Measurements from ENCODE around the gene CHN2.

The CHN2 gene

GRCh38 chr7:29434380-29434768 lies 239.8 kb downstream of the CHN2 start:
- no peak for DNase-seq (ENCODE audit: low read depth)

DNA sequence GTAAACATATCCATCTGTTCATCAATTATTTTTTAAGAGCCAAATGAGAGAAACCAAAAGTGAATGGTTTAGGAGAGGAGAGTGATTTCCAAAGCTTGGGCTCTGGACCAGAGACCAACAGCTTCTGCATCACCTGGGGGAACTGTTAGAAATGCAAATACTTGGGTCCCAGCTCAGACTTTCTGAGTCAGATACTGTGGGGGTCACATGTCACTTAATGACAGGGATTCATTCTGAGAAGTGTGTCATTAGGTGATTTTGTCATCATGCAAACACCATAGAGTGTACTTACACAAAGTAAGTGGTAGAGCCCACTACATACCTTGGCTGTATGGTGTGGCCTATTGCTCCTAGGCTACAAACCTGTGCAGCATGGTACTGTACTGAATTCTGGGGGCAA lies 240.6 kb downstream of the CHN2 start:
- DNase-seq (ENCODE audit: low read depth) = no peak

DNA sequence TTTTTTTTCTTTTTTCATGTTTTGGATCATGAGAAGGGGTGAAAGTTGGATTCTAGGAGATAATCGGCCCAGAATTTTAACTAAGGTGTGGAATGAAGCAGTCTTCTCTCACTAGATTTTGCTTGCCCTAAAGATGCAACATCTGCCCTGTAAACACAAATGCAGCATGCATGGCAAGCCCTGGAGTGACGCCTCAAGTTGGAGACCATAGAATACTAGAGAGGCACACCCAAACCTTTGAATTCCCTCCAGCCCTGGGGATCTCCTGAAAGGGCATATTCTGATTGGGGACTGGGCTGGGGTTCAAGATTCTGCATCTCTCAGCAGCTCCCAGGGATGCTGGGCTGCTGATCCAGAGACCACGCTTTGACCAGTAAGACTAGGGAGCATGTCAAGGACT lies 241.3 kb downstream of the CHN2 start:
- DNase-seq (ENCODE audit: low read depth) = no peak

- peak; percentile 6 for DNase-seq (ENCODE audit: low read depth)
These were observed 247.6 kb downstream of the CHN2 start for GRCh38 chr7:29442146-29442545.

DNA sequence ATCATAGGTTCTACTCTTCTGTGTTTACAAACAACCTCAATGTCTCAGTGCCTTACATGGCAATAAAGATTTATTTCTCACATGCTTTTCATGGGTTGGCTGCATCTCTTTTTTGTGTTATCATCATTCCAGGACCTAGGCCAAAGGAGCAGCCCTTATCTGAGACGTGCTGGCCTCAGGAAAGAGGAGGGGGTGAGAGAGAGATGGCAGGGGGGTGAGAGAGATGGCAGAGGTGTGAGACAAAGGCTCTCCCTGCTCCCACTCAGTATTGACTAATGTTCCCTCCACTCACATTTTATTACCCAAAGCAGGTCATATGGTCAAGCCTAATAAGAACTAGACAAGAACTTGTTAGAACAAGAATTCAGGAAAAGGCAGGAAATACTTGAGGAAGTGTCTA lies 249.0 kb downstream of the CHN2 start:
- DNase-seq (ENCODE audit: low read depth) = no peak

DNA sequence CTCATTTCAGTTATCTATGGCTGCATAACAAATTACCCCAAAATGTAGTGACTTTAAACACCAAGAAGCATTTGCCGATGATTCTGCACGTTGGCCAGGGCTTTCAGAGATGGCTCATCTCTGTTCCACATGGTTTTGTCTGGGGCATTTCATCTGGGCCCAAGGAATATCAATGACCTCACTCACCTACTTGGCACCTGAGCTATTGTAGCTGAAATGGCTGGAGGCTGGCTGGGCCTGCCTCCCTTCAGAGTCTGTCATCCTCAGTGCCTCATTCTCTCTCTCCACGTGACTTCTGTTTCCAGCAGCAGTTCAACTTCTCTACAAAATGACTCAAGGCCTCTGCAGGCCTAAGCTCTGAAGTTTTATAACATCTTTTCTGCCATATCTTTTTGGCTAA lies 249.7 kb downstream of the CHN2 start:
- no peak for DNase-seq (ENCODE audit: low read depth)

DNA sequence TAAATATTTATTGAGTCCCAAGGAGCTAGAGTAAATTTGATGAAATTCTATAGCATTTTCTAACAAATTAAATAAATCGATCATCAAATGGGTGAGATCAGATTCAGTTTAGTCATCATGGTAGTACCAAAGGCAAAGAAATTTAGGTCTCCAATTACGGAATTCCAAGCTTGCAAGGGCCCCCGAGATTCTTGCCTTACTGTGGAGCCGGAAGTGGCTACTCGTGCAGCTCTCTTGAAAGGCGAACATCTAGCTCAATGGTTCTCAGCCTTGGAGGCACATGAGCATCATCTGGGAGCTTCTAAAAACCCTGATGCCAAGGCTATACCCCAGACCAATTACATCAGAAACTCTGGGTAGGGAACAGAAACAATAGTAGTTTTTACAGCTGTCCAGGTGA lies 251.2 kb downstream of the CHN2 start:
- DNase-seq (ENCODE audit: low read depth) = no peak

DNA sequence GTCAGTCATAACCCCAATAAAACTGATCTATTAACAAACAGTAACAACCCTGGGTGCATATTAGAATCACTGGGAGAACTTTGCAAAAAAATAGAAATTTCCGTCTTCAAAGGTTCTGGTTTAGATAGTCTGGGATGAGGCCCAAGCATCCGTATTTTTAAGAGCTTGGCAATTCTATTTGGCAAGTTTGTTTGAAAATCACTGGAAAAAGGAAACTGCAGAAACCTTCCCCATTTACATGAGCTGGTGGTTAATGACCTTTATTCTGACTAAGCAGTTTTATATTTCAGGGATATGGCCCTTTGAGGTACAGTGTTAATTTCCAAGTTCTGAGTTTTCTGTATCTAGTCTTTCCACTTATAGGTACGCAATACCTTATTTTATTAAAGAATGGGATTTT lies 253.3 kb downstream of the CHN2 start:
- no peak for DNase-seq (ENCODE audit: low read depth)

DNA sequence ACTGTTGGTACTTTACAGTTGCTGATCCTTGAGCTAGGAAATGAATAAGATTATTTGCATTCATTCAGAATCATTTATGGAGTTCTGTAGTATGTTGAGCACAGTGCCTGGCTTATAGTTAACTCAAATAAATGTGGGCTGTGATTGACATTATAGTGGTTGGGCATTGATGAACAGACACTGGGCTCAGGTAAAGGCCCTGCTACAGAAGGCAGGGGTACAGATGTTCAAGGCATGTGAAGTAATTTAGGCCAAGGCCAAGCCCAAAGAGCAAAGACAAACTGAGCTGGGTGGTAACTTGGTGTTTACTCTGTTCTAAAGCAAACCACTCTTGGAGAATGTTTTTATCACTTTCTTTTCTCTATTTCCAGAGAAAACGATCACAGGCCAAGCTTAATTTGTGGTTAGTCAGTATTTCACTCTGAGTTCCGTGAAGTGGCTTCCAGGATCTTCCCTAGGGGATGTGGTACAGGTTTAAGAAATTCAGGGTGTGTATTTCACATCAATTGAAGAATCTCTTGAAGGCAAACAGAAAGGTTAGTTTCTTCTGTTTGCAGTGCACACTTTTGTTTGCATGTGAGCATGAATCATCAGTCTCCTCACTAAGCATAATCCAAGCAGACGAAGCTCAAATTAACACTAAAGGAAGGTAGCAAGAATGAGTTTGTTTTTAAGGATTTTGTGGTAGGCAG lies 255.1 kb downstream of the CHN2 start:
- DNase-seq (ENCODE audit: low read depth) = no peak

DNA sequence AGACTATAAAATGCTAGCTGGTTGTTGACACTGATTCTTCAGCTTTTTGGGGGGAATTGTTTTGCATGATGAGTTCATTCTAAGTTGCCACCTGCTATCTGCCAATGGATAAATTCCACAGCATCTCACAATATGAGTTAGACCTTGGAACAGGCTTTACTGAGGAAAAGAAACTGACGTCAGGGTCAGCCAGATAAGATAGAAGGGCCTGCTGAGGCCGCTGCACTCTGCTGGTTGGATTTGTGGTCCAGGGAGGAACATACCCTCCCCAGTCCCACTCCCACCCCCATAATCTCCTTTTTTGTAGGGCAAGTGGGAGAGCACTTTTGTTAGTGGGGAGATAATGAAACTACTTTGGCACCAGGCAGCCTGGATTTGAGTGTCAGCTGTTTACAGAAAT lies 258.4 kb downstream of the CHN2 start:
- no peak for DNase-seq (ENCODE audit: low read depth)

DNA sequence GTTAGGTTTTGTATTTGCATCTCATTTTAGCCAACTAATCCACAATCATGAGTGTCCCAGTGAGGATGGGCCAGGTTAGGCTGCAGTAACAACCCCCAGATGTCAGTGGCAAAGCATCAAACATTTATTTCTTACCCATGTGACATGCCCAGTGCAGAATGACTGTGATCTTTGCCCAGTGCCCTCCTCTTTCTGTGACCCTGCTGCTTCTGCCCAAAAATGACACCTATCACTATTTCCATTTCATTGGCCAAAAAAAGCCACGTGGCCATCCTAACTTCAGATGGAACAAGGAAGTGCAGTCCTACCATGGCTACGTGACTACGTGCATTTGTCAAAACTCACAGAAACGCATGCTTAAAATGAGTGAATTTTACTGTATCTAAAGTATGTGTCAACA lies 259.9 kb downstream of the CHN2 start:
- DNase-seq (ENCODE audit: low read depth) = no peak

- DNase-seq (ENCODE audit: low read depth) = no peak
These were observed 260.4 kb downstream of the CHN2 start for GRCh38 chr7:29454899-29455451.

DNA sequence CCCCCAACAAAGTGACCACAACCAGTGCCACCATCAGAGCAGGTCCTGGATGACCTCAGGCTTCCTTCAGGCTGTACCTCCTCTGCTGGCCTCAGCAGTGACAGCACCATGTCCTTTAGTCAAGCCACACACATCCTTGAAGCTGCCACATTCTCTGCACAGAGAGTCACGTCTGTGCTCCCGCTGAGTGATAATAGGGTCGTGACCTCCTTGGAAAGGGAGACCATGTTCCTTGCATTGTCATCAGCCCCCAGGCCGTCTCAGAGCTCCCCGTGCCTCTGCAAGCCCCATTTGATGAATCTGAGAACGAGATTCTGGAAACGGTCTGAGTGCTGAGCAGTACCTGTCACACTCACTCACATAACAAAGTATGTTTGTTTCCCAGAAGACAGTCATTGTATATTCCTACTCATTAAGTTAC lies 262.6 kb downstream of the CHN2 start:
- no peak for DNase-seq (ENCODE audit: low read depth)

GRCh38 chr7:29457565-29458011 lies 263.0 kb downstream of the CHN2 start:
- peak; percentile 4 for DNase-seq (ENCODE audit: low read depth)

DNA sequence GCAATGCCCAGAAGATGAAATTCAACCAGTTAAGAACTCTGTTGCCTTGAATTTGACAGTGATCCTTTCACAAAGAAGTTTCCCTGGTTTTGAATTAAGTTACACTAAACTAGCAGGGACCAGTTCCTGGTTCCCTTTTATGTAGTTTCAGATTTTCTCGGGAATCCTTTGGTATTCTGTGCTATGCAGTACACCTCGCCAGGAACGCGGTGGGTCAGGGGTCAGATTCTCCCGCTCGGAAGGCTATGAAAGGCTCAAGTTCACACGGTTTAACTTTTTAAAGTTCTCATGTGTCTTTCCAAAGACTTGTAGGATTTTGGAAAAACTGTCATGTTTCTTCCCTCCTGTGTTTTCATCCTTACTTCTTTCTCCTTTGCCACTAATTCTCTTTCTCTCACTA lies 264.4 kb downstream of the CHN2 start:
- no peak for DNase-seq (ENCODE audit: low read depth)

DNA sequence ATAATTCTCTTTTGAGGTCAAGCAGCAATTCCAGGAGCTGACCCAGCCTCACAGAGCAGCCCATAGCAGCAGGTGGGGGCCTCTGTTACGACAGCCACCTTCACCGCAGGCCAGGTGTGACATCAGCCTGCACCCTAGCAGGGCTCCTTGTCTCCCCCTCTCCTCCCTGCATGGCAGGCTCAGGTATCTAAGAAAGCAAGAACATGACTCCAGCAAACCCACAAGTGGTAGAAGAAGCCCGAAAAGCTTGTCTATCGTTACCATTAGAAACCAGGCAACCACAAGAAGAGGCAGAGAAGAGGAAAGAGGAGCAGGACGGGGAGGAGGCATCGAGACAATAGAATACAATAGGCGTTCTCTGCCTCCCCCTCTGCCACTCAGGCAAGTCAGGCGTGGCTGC lies 265.0 kb downstream of the CHN2 start:
- DNase-seq (ENCODE audit: low read depth) = no peak

- DNase-seq (ENCODE audit: low read depth) = no peak
These were observed 267.4 kb downstream of the CHN2 start for GRCh38 chr7:29461996-29462395.

DNA sequence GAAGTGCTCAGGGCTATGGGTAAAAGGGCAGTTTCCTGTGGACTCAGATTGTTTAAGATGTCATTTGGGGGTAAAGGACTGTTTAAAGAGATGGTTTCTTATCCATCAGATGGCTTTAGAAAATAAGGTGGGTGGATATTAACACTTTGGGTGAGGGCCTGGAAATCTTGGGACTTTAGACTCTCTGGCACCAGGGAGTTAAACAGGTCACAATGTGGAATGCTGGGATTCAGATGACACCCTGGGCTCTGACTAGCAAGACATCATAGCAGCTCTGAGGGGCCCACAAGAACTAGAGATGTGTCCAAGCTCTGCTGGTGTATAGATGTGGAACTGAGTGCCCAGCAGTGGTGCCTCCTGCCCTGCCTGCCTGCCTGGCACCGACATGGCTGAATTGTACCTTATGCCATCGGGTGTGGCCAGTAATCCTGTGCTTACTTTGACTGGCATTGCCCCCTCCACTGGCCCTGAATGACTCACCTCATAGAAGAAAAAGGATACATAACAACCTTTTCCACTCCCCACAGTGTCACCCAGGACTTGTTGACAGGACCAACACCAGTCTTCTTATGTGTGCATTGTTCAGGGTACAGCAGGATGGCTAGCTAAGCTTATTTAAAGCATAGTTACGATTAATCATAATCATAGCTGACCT lies 269.1 kb downstream of the CHN2 start:
- DNase-seq (ENCODE audit: low read depth) = no peak

- DNase-seq (ENCODE audit: low read depth) = no peak
These were observed 270.2 kb downstream of the CHN2 start for GRCh38 chr7:29464753-29465152.

GRCh38 chr7:29467193-29467926 lies 272.8 kb downstream of the CHN2 start:
- no peak for DNase-seq (ENCODE audit: low read depth)

DNA sequence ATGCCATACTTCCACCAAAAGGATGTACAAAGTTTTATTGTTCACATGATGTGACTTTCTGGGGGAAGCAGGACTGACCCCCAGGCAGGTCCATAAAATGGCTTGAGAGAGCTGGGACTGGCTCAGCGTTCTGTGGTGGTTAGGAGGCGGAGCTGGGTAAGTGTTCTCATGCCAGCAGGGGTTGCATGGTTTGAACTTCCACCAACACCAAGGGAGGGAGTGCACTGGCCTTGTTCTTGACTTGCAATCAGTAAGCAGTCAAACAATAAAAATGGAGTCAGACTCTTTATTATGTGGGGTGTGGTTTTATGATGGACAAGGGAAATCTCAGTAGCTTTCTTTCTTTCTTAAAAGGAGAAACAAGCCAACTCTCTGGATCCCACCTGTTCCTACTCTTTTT lies 273.6 kb downstream of the CHN2 start:
- DNase-seq (ENCODE audit: low read depth) = no peak

DNA sequence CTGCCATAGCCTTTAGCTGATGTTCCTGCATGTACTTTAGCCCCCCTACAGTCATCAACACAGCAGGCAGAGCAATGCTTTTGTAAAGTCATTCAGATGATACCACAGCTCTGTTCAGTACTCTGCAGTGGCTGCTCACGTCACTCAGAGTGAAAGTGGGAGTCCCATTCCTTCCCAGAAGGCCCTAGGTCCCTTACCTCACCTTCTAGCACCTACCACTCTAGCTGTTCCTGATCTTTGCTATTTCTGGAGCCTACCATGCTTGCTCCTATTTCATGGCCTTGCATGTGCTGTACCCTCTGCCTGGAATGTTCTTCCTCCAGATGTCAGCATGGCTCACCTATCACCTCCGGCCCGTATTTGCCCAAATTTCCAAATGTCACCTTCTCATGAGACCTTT lies 274.7 kb downstream of the CHN2 start:
- no peak for DNase-seq (ENCODE audit: low read depth)

DNA sequence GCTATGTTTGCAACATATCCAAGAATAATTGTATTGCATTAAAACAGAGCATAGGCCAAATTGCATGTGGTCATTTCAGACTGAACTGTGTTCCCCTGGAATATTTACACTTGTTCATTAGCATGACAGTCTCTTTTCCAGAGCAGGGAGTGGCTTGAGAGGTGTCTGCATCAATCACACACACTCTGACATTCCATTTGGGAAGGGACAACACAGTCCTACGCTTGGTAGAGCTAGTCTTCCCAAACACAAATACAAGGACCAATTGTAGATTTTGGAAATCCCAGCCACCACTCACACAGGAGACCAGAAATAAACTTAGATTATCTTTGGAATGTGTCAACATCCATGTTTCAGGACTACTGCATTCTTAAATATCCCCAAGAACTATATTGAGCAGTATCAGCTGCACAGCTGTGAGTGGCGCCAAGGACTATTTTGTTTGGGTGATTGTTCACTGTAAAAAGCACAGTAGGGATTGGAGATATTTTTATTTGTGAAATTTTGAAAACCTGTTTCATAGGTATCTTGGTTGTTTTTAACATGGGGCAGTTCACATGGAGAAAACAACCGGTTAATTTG lies 275.5 kb downstream of the CHN2 start:
- no peak for DNase-seq (ENCODE audit: low read depth)

Measured in HS-5 (cell line).